H1 (cell line): ENCODE results near the gene GLP1R. TPM values are rescaled to one million over a fixed set of nuclear protein-coding genes. Genes with fewer than 3 reads are reported as not detected.

Experiments used
- CTCF ChIA-PET: fragments of 300-600 bp; sonication (Branson Sonifier 250); formaldehyde crosslinking; loops from one replicate; lab custom pipeline; 2021; ENCODE audit not compliant: partially characterized antibody; lab: Charles Lee
- POLR2A ChIA-PET: fragments of 300-600 bp; sonication (Branson Sonifier 250); formaldehyde crosslinking; loops from one replicate; lab custom pipeline; 2021; ENCODE audit warnings: inconsistent platforms; ENCODE audit not compliant: partially characterized antibody; lab: Charles Lee
- DNase-seq, 2 experiments: peaks; one replicate each; pipeline versions ENCODE4 v3.0.0 to v3.0.0-alpha.2; 2010 to 2022; ENCODE audit warnings: low spot score in 2 of 2, low read depth in 1 of 2, mixed read lengths in 1 of 2
- FAIRE-seq: peaks from 2 replicates; lab custom pipeline; 2011; peaks lifted over from hg19 to GRCh38; lab: Jason Lieb, UNC
- H2AFZ ChIP-seq: 2 replicates; pipeline ENCODE4 v1.8.1; 2012; ENCODE audit warnings: low read length, inconsistent platforms
- H2AK5ac ChIP-seq: 2 replicates; pipeline ENCODE4 v1.6.1; 2013; ENCODE audit warnings: low read depth, low read length
- H2BK120ac ChIP-seq: replicated peaks from 2 replicates; pipeline ENCODE3; 2013; ENCODE audit warnings: low read depth, low read length, inconsistent platforms
- H2BK12ac ChIP-seq: 2 replicates; pipeline ENCODE4 v1.6.1; 2013; ENCODE audit warnings: low read depth, low read length
- H2BK15ac ChIP-seq: 2 replicates; pipeline ENCODE4 v1.6.1; 2013; ENCODE audit warnings: low read length
- H2BK20ac ChIP-seq: 2 replicates; pipeline ENCODE4 v1.6.1; 2013; ENCODE audit warnings: low read length
- H2BK5ac ChIP-seq: 2 replicates; pipeline ENCODE4 v1.6.1; 2013; ENCODE audit warnings: low read depth, low read length
- H3K14ac ChIP-seq: 2 replicates; pipeline ENCODE4 v1.6.1; 2013; ENCODE audit warnings: inconsistent platforms; ENCODE audit not compliant: insufficient read length
- H3K18ac ChIP-seq: 2 replicates; pipeline ENCODE4 v1.6.1; 2013; ENCODE audit warnings: low read length; ENCODE audit errors: extremely low read depth
- H3K23ac ChIP-seq: 2 replicates; pipeline ENCODE4 v1.6.1; 2013; ENCODE audit warnings: inconsistent platforms; ENCODE audit not compliant: insufficient read length
- H3K23me2 ChIP-seq: 2 replicates; pipeline ENCODE4 v1.6.1; 2013; ENCODE audit warnings: low read depth, low read length
- H3K27ac ChIP-seq: 2 replicates; pipeline ENCODE4 v1.6.1; 2011; ENCODE audit warnings: low read depth, low read length, inconsistent platforms
- H3K27me3 ChIP-seq, 4 experiments: replicated peaks in 1 of 4; 1 replicate in 1 of 4; 2 replicates in 3 of 4; pipeline versions ENCODE4 v1.6.1 to v1.8.1; 2011 to 2013; ENCODE audit warnings: low read length in 3 of 4, mild to moderate bottlenecking in 3 of 4, inconsistent platforms in 2 of 4, mixed read lengths in 2 of 4, moderate library complexity in 1 of 4; ENCODE audit not compliant: control insufficient read depth in 3 of 4, insufficient read depth in 3 of 4; ENCODE audit errors: extremely low read depth in 1 of 4
- H3K36me3 ChIP-seq, 4 experiments: 2 replicates each; pipeline versions ENCODE4 v1.6.1 to v1.8.1; 2011 to 2013; ENCODE audit warnings: mild to moderate bottlenecking in 4 of 4, low read length in 3 of 4, moderate library complexity in 2 of 4, control low read depth in 1 of 4, inconsistent platforms in 1 of 4; ENCODE audit not compliant: insufficient read depth in 4 of 4, control insufficient read depth in 2 of 4
- H3K4ac ChIP-seq: replicated peaks from 2 replicates; pipeline ENCODE3; 2013; ENCODE audit warnings: low read length, low read depth, mixed read lengths, inconsistent platforms; ENCODE audit not compliant: insufficient read length
- H3K4me1 ChIP-seq, 4 experiments: replicated peaks in 1 of 4; 1 replicate in 1 of 4; 2 replicates in 3 of 4; pipeline versions ENCODE4 v1.6.1 to v1.8.1; 2011 to 2013; ENCODE audit warnings: low read length in 3 of 4, inconsistent platforms in 2 of 4, mixed read lengths in 1 of 4; ENCODE audit not compliant: insufficient read depth in 4 of 4, control insufficient read depth in 3 of 4
- H3K4me2 ChIP-seq, 2 experiments: 2 replicates each; pipeline versions ENCODE4 v1.6.1 to v1.8.1; 2011 to 2013; ENCODE audit warnings: low read depth in 2 of 2, low read length in 2 of 2, control low read depth in 1 of 2, inconsistent platforms in 1 of 2, mild to moderate bottlenecking in 1 of 2; ENCODE audit not compliant: insufficient read depth in 1 of 2
- H3K4me3 ChIP-seq, 4 experiments: fragments of 200-600, 300-600 bp in 1 of 4; sonication (generic), shearing (Covaris generic), sonication (Bioruptor Twin) in 1 of 4; 2 replicates each; pipeline versions ENCODE4 v1.5.1 to v1.8.1; 2011 to 2016; ENCODE audit warnings: low read length in 4 of 4, low read depth in 3 of 4, control low read depth in 2 of 4, inconsistent platforms in 2 of 4, mild to moderate bottlenecking in 2 of 4, mixed read lengths in 1 of 4, moderate library complexity in 1 of 4; ENCODE audit not compliant: insufficient read depth in 2 of 4; ENCODE audit errors: extremely low read depth in 1 of 4
- H3K56ac ChIP-seq: replicated peaks from 2 replicates; pipeline ENCODE3; 2013; ENCODE audit warnings: low read depth, mild to moderate bottlenecking, mixed read lengths, low read length, inconsistent platforms; ENCODE audit not compliant: insufficient read length
- H3K79me1 ChIP-seq: 2 replicates; pipeline ENCODE4 v1.6.1; 2013; ENCODE audit warnings: low read depth, low read length, control low read depth
- H3K79me2 ChIP-seq, 2 experiments: 2 replicates each; pipeline versions ENCODE4 v1.6.1 to v1.8.1; 2012 to 2013; ENCODE audit warnings: low read length in 2 of 2, mild to moderate bottlenecking in 2 of 2, inconsistent platforms in 1 of 2; ENCODE audit not compliant: insufficient read depth in 2 of 2, control insufficient read depth in 1 of 2
- H3K9ac ChIP-seq, 4 experiments: replicated peaks in 1 of 4; 1 replicate in 1 of 4; 2 replicates in 3 of 4; pipeline versions ENCODE4 v1.6.1 to v1.8.1; 2011 to 2013; ENCODE audit warnings: low read depth in 3 of 4, low read length in 3 of 4, control low read depth in 2 of 4, mild to moderate bottlenecking in 2 of 4, moderate library complexity in 2 of 4, inconsistent platforms in 1 of 4; ENCODE audit errors: extremely low read depth in 1 of 4
- H3K9me3 ChIP-seq, 2 experiments: 2 replicates each; pipeline versions ENCODE4 v1.6.1 to v1.8.1; 2012 to 2013; ENCODE audit warnings: mild to moderate bottlenecking in 2 of 2, moderate library complexity in 2 of 2, control low read depth in 1 of 2, inconsistent platforms in 1 of 2, low read depth in 1 of 2, low read length in 1 of 2, mixed read lengths in 1 of 2; ENCODE audit not compliant: insufficient read depth in 2 of 2
- H4K20me1 ChIP-seq, 2 experiments: replicated peaks in 1 of 2; 2 replicates each; pipeline versions ENCODE3 to v1.8.1; 2011 to 2013; ENCODE audit warnings: inconsistent platforms in 2 of 2, low read length in 2 of 2, mild to moderate bottlenecking in 1 of 2; ENCODE audit not compliant: insufficient read depth in 2 of 2, control insufficient read depth in 1 of 2
- H4K5ac ChIP-seq: 2 replicates; pipeline ENCODE4 v1.6.1; 2013; ENCODE audit warnings: low read length, low read depth, mixed read lengths, inconsistent platforms; ENCODE audit not compliant: insufficient read length
- H4K8ac ChIP-seq: 2 replicates; pipeline ENCODE4 v1.8.0; 2013; ENCODE audit warnings: mild to moderate bottlenecking, moderate library complexity, low read length, inconsistent platforms; ENCODE audit not compliant: insufficient read depth; ENCODE audit errors: extremely low read depth
- H4K91ac ChIP-seq: replicated peaks from 2 replicates; pipeline ENCODE3; 2013; ENCODE audit warnings: low read length, mixed read lengths, inconsistent platforms; ENCODE audit not compliant: insufficient read length
- CHD2 ChIP-seq: IDR thresholded peaks from 2 replicates; pipeline ENCODE4 v1.6.1; 2012; ENCODE audit warnings: low read length, improper control_type of control experiment
- EZH2 ChIP-seq: fragments of 200-600 bp; sonication (generic); IDR thresholded peaks from 2 replicates; pipeline ENCODE4 v1.7.1; 2012; ENCODE audit warnings: low read depth, mild to moderate bottlenecking, moderate library complexity, low read length, inconsistent platforms; ENCODE audit not compliant: severe bottlenecking
- FOSL1 ChIP-seq: IDR thresholded peaks from 2 replicates; pipeline ENCODE4 v1.6.1; 2011; ENCODE audit warnings: mild to moderate bottlenecking, low read depth, low read length, moderate library complexity; ENCODE audit not compliant: insufficient read depth
- GTF2F1 ChIP-seq: IDR thresholded peaks from 2 replicates; pipeline ENCODE4 v1.6.1; 2012; ENCODE audit warnings: low read depth, low read length, improper control_type of control experiment, borderline replicate concordance
- HDAC2 ChIP-seq, 2 experiments: fragments of 300-600 bp in 1 of 2; sonication (generic) in 1 of 2; IDR thresholded peaks; 2 replicates each; pipeline ENCODE4 v1.6.1; 2011 to 2012; ENCODE audit warnings: low read depth in 2 of 2, low read length in 2 of 2, mild to moderate bottlenecking in 2 of 2, moderate library complexity in 2 of 2, borderline replicate concordance in 1 of 2, inconsistent platforms in 1 of 2
- JUND ChIP-seq: IDR thresholded peaks from 2 replicates; pipeline ENCODE4 v1.6.1; 2011; ENCODE audit warnings: mild to moderate bottlenecking, improper control_type of control experiment, low read length
- KDM5A ChIP-seq: fragments of 200-600 bp; IDR thresholded peaks from 2 replicates; pipeline ENCODE4 v1.7.1; 2012; ENCODE audit warnings: mild to moderate bottlenecking, low read length, inconsistent platforms, mixed read lengths
- POLR2AphosphoS5 ChIP-seq: IDR thresholded peaks from 2 replicates; pipeline ENCODE4 v1.6.1; 2011; ENCODE audit warnings: low read depth, low read length
- RBBP5 ChIP-seq: IDR thresholded peaks from 2 replicates; pipeline ENCODE4 v1.7.1; 2012; ENCODE audit warnings: low read depth, mild to moderate bottlenecking, inconsistent platforms, low read length, moderate library complexity, borderline replicate concordance
- SP4 ChIP-seq: IDR thresholded peaks from 2 replicates; pipeline ENCODE4 v1.6.1; 2012; ENCODE audit warnings: low read length, inconsistent platforms
- TAF1 ChIP-seq: IDR thresholded peaks from 2 replicates; pipeline ENCODE4 v1.6.1; 2011; ENCODE audit warnings: mild to moderate bottlenecking, low read depth, low read length
- WGBS, 2 experiments: shearing (Covaris generic) in 1 of 2; methylation state at CpG; one replicate each; pipeline versions ENCODE4 v1.1.6 to v1.1.7; 2013 to 2015; ENCODE audit warnings: low lambda C conversion rate in 2 of 2, mixed read lengths in 2 of 2, inconsistent platforms in 1 of 2, low coverage in 1 of 2, missing lambda C conversion rate in 1 of 2; ENCODE audit not compliant: insufficient replicate concordance in 2 of 2, insufficient coverage in 1 of 2, insufficient read length in 1 of 2; ENCODE audit errors: extremely low coverage in 1 of 2, missing lambda C conversion rate in 1 of 2; 5-methylcytosine and 5-hydroxymethylcytosine counted together
- polyA plus RNA-seq, 7 experiments: library from polyadenylated mRNA; depleted of rRNA in 3 of 7; stranded (reverse) in 5 of 7; unstranded in 2 of 7; fragments of >200 nt in 5 of 7; fragments of 200-250 nt in 2 of 7; gene quantifications; 1 replicate in 5 of 7; 2 replicates in 1 of 7; 4 replicates in 1 of 7; pipeline versions ENCODE4 v1.2.1 to v1.2.3, GENCODE V29; 2011 to 2013; ENCODE audit warnings: missing spikeins in 2 of 7, mixed read lengths in 2 of 7
- total RNA-seq: library from RNA; stranded (reverse); fragmentation: NEBNext Ultra II Directional; extraction: Animal tissue kit (Norgen Biotek cat#: 25700); gene quantifications from 2 replicates; pipeline ENCODE4 v1.2.1, GENCODE V29; 2021

Gene GLP1R
- total and polyA plus RNA-seq, 2 of the 8 experiments (the other 6 are each of a cell fraction or from before 2014, with no cell fraction given): 2.6 to 2.7 TPM

DNA sequence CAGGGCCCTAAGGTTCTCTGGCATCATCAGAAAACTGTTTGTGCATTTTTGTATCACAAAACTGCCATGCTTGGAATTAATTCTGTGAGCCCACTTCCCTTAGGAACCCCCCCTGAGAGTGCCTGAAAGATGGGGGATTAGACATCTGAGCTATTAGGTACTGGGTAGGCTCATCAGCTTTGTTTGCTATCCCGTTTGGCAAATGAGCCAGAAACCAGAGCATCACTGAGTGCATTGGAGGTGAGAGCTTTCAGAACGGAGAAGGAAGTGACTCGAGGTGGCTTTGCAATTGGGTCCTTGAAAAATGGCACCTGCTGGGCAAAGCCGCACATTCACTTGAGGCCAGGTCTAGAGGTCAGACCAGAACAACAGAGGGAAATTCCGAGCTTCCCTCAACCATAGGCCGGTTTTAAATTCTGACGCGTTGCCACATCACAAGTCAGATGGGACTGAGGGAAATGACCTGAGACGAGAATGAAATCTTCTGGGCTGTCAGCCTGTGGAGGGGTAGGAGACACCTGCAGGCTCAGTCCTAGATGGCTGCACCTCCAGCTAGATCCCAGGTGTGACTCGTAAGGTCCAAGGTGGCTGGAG, 8.4 kb upstream of the GLP1R start:
- Histone ChIP-seq H2AK5ac (no peak overlapping the region), H2BK5ac (no peak overlapping the region), H3K4me2 (no peak overlapping the region), H4K5ac (no peak overlapping the region), H2BK12ac (no peak overlapping the region), H2AFZ (no peak overlapping the region), H3K27ac (no peak overlapping the region), H3K23ac (no peak overlapping the region), H3K4ac (no peak overlapping the region), H3K23me2 (peaks cover 1% of the 10 kb centered on the region; the same call in 1 of the 2 replicates), H3K9ac (no peak overlapping the region), H3K36me3 (no peaks in the 10 kb centered on the region), H3K9me3 (no peaks in the 10 kb centered on the region), H3K4me1 (no peaks in the 10 kb centered on the region), H2BK15ac (no peak overlapping the region), H2BK20ac (no peak overlapping the region), H3K79me1 (no peaks in the 10 kb centered on the region), H4K91ac (no peak overlapping the region), H3K27me3 (peaks cover 0 to 5% (median 0%) of the 10 kb centered on the region in 4 experiments; a peak in 3 of 7 replicates), H3K79me2 (no peaks in the 10 kb centered on the region), H3K18ac (no peak overlapping the region), H4K20me1 (no peaks in the 10 kb centered on the region), H4K8ac (no peak overlapping the region; the same call in 1 of the 2 replicates), H2BK120ac (no peak overlapping the region), H3K4me3 (no peak overlapping the region)
- DNase-seq (no peak), FAIRE-seq (no peak)
- ChIA-PET POLR2A (interaction anchor here (1.1 kb wide), 1 partner anchor 15 kb away, joined by 3 read pairs; no protein-coding TSS in a partner anchor), CTCF (interaction anchor here (0.6 to 4.6 kb wide), 9 partner anchors 10 to 1838 kb away, joined by 3 to 27 read pairs (median 4); no protein-coding TSS in a partner anchor)
- 92% methylated on average over 10 of the region's 10 CpGs; no CpG with 5 or more reads in 1 of the 2 experiments for WGBS, 2 experiments
- no peak for TF ChIP-seq JUND
- no peak for TF ChIP-seq CHD2
- no peak for TF ChIP-seq EZH2
- no peak for TF ChIP-seq TAF1
- TF ChIP-seq POLR2AphosphoS5: no peak
- TF ChIP-seq KDM5A: no peak
- no peak for TF ChIP-seq SP4
- TF ChIP-seq GTF2F1: no peak
- TF ChIP-seq FOSL1: no peak
- no peak for TF ChIP-seq HDAC2 (IDR thresholded peaks at IDR 0.05; ENCODE audit: borderline replicate concordance in 1 of 2, low read depth in 2 of 2, low read length in 2 of 2)
- TF ChIP-seq RBBP5: no peak
- TF ChIP-seq, all 59 proteins: peak for 0
- Histone ChIP-seq H3K14ac (no peak overlapping the region), H3K56ac (no peak overlapping the region)
